SIG-M5 (cell line): ENCODE results near the gene CCSER1.
"Not testable (repeated sequence)": the region's sequence is repeated elsewhere in the genome, so short reads cannot be mapped to it uniquely, and the experiment has no call there.

Experiments
- DNase-seq: peaks from one replicate; lab custom pipeline; 2025; lab: John Stamatoyannopoulos, UW

Gene CCSER1

GRCh38 chr4:90445380-90445779 is 318.2 kb downstream of the CCSER1 start:
- DNase-seq: no peak

- no peak for DNase-seq
These were observed 322.4 kb downstream of the CCSER1 start for GRCh38 chr4:90449626-90450025.

GRCh38 chr4:90456891-90457290 is 329.7 kb downstream of the CCSER1 start:
- DNase-seq: no peak

GRCh38 chr4:90457817-90458216 is 330.6 kb downstream of the CCSER1 start:
- no peak for DNase-seq

- no peak for DNase-seq
These were observed 331.4 kb downstream of the CCSER1 start for GRCh38 chr4:90458576-90458975.

GRCh38 chr4:90474484-90474883 is 347.3 kb downstream of the CCSER1 start:
- no peak for DNase-seq

- DNase-seq: no peak
These were observed 348.8 kb downstream of the CCSER1 start for GRCh38 chr4:90476019-90476418.

GRCh38 chr4:90476586-90476985 is 349.4 kb downstream of the CCSER1 start:
- DNase-seq: no peak

- not testable (repeated sequence) for DNase-seq
These were observed 357.7 kb downstream of the CCSER1 start for GRCh38 chr4:90484894-90485293.

- no peak for DNase-seq
These were observed 359.2 kb downstream of the CCSER1 start for GRCh38 chr4:90486346-90486745.

- DNase-seq: no peak
These were observed 368.0 kb downstream of the CCSER1 start for GRCh38 chr4:90495211-90495610.

GRCh38 chr4:90495936-90496335 is 368.7 kb downstream of the CCSER1 start:
- no peak for DNase-seq

GRCh38 chr4:90498175-90498574 is 371.0 kb downstream of the CCSER1 start:
- no peak for DNase-seq

GRCh38 chr4:90503677-90504076 is 376.5 kb downstream of the CCSER1 start:
- DNase-seq: no peak

GRCh38 chr4:90515191-90515590 is 388.0 kb downstream of the CCSER1 start:
- DNase-seq: no peak

- no peak for DNase-seq
These were observed 401.4 kb downstream of the CCSER1 start for GRCh38 chr4:90528551-90528950.

- DNase-seq: no peak
These were observed 409.2 kb downstream of the CCSER1 start for GRCh38 chr4:90536408-90536807.

GRCh38 chr4:90537491-90537890 is 410.3 kb downstream of the CCSER1 start:
- DNase-seq: no peak

- no peak for DNase-seq
These were observed 413.3 kb downstream of the CCSER1 start for GRCh38 chr4:90540536-90540935.

- DNase-seq: no peak
These were observed 415.0 kb downstream of the CCSER1 start for GRCh38 chr4:90542216-90542615.

- no peak for DNase-seq
These were observed 416.4 kb downstream of the CCSER1 start for GRCh38 chr4:90543419-90544170.

GRCh38 chr4:90544532-90545045 is 417.4 kb downstream of the CCSER1 start:
- DNase-seq: no peak

- DNase-seq: no peak
These were observed 418.2 kb downstream of the CCSER1 start for GRCh38 chr4:90545380-90545779.

- no peak for DNase-seq
These were observed 418.9 kb downstream of the CCSER1 start for GRCh38 chr4:90546114-90546513.
